HEK293 (cell line): ENCODE results near the gene CCDC142.

ENCODE experiments used
- CTCF ChIP-seq: fragments of 450-650 bp; formaldehyde crosslinking; IDR thresholded peaks from 2 replicates; pipeline ENCODE4 v1.5.1; 2016; ENCODE audit warnings: missing biosample characterization, missing genetic modification characterization
- IKZF3 ChIP-seq: fragments of 450-650 bp; IDR thresholded peaks from 2 replicates; pipeline ENCODE4 v1.5.0; 2018; ENCODE audit warnings: missing biosample characterization, mild to moderate bottlenecking, missing genetic modification characterization, moderate library complexity
- ZNF133 ChIP-seq: fragments of 450-650 bp; formaldehyde crosslinking; IDR thresholded peaks from 2 replicates; pipeline ENCODE4 v1.5.1; 2016; ENCODE audit warnings: missing biosample characterization, missing genetic modification characterization
- ZNF157 ChIP-seq: fragments of 450-650 bp; formaldehyde crosslinking; IDR thresholded peaks from 2 replicates; pipeline ENCODE4 v1.5.1; 2016; ENCODE audit warnings: missing biosample characterization, missing genetic modification characterization
- ZNF211 ChIP-seq: fragments of 450-650 bp; formaldehyde crosslinking; IDR thresholded peaks from 2 replicates; pipeline ENCODE4 v1.5.1; 2016; ENCODE audit warnings: low read depth, missing biosample characterization, missing genetic modification characterization
- ZNF426 ChIP-seq: fragments of 450-650 bp; formaldehyde crosslinking; IDR thresholded peaks from 2 replicates; pipeline ENCODE4 v1.5.1; 2017; ENCODE audit warnings: missing biosample characterization, missing genetic modification characterization, mild to moderate bottlenecking, inconsistent platforms, moderate library complexity
- ZNF580 ChIP-seq: fragments of 450-650 bp; formaldehyde crosslinking; IDR thresholded peaks from 2 replicates; pipeline ENCODE4 v1.5.1; 2016; ENCODE audit warnings: missing biosample characterization, missing genetic modification characterization
- ZNF610 ChIP-seq: fragments of 450-650 bp; formaldehyde crosslinking; IDR thresholded peaks from 2 replicates; pipeline ENCODE4 v1.5.1; 2016; ENCODE audit warnings: missing biosample characterization, missing genetic modification characterization, borderline replicate concordance
- ZNF621 ChIP-seq: fragments of 450-650 bp; formaldehyde crosslinking; IDR thresholded peaks from 2 replicates; pipeline ENCODE4 v1.5.1; 2017; ENCODE audit warnings: missing biosample characterization, missing genetic modification characterization
- TF ChIP-seq, protein P1 (sequence below): fragments of 450-650 bp; formaldehyde crosslinking; IDR thresholded peaks from 2 replicates; pipeline ENCODE4 v1.5.1; 2016; ENCODE audit warnings: missing biosample characterization, missing genetic modification characterization, low read depth
- TF ChIP-seq, protein P2 (sequence below): fragments of 450-650 bp; formaldehyde crosslinking; IDR thresholded peaks from 2 replicates; pipeline ENCODE4 v1.5.1; 2016; ENCODE audit warnings: missing biosample characterization, missing genetic modification characterization, borderline replicate concordance

DNA sequence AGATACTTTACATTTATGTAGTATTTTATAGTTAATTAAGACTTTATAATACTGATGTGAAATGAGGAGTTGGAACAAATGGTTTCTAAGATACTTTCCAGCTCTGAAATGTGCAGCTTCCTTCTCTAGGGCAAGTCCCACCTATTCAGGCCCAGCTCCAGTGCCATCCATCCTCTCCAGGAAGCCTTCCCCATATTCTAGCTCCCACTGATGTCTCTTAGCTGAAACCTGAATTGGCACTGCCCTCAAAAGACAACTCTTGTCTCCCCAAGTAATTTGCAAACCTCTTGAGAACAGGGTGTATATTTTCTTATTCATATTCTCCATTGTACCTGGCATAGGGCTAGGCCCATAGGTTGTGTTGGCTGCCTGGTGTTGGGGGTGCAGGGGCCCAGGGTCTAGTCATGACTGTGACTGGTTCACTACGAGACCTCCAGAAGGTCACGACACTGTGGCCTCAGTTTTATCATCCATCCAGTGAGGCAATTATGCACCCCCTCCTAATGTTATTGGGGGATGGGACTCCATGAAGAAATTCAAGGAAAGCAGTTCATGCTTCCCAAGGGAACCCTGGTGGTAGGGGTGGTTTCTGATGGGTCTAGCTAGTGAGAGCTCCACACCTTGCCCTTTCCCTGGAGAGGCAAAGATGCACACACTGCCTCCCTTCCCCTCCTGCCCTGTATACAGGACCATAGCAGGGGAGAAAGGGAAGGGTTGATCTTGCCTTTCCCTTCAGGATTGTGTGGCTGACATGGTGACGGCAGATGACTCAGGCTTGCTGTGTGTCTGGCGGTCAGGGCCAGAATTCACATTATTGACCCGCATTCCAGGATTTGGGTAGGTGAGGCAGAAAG is 58.4 kb downstream of the CCDC142 start:
- no peak for TF ChIP-seq ZNF621 (tag by site-specific recombination)
- TF ChIP-seq CTCF = no peak
- TF ChIP-seq ZNF157 = no peak
- no peak for TF ChIP-seq ZNF426 (tag by site-specific recombination)
- TF ChIP-seq ZNF580 (tag by site-specific recombination) = no peak
- TF ChIP-seq IKZF3 (tag by site-specific recombination) = no peak
- no peak for TF ChIP-seq ZNF610 (tag by site-specific recombination)
- TF ChIP-seq, protein P1, sequence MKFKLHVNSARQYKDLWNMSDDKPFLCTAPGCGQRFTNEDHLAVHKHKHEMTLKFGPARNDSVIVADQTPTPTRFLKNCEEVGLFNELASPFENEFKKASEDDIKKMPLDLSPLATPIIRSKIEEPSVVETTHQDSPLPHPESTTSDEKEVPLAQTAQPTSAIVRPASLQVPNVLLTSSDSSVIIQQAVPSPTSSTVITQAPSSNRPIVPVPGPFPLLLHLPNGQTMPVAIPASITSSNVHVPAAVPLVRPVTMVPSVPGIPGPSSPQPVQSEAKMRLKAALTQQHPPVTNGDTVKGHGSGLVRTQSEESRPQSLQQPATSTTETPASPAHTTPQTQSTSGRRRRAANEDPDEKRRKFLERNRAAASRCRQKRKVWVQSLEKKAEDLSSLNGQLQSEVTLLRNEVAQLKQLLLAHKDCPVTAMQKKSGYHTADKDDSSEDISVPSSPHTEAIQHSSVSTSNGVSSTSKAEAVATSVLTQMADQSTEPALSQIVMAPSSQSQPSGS (tag by site-specific recombination) = no peak
- no peak for TF ChIP-seq ZNF211
- no peak for TF ChIP-seq ZNF133 (tag by site-specific recombination)
- TF ChIP-seq, protein P2, sequence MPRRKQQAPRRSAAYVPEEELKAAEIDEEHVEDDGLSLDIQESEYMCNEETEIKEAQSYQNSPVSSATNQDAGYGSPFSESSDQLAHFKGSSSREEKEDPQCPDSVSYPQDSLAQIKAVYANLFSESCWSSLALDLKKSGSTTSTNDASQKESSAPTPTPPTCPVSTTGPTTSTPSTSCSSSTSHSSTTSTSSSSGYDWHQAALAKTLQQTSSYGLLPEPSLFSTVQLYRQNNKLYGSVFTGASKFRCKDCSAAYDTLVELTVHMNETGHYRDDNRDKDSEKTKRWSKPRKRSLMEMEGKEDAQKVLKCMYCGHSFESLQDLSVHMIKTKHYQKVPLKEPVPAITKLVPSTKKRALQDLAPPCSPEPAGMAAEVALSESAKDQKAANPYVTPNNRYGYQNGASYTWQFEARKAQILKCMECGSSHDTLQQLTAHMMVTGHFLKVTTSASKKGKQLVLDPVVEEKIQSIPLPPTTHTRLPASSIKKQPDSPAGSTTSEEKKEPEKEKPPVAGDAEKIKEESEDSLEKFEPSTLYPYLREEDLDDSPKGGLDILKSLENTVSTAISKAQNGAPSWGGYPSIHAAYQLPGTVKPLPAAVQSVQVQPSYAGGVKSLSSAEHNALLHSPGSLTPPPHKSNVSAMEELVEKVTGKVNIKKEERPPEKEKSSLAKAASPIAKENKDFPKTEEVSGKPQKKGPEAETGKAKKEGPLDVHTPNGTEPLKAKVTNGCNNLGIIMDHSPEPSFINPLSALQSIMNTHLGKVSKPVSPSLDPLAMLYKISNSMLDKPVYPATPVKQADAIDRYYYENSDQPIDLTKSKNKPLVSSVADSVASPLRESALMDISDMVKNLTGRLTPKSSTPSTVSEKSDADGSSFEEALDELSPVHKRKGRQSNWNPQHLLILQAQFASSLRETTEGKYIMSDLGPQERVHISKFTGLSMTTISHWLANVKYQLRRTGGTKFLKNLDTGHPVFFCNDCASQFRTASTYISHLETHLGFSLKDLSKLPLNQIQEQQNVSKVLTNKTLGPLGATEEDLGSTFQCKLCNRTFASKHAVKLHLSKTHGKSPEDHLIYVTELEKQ (tag by site-specific recombination) = no peak
